Thyroid gland (tissue), 4 donors: Measurements from ENCODE around the gene MED27.

ENCODE experiments used
- POLR2A ChIP-seq, 2 donors: fragments of 450-650 bp; IDR thresholded peaks; one replicate each; pipeline ENCODE4 v1.6.1; 2017; ENCODE audit warnings: antibody characterized with exemption in 2 of 2, mild to moderate bottlenecking in 2 of 2, moderate library complexity in 1 of 2
- TF ChIP-seq, protein P1 (sequence below), 6 experiments: fragments of 200-600 bp in 3 of 6; fragments of 450-650 bp in 3 of 6; sonication (generic) in 3 of 6; IDR thresholded peaks; one replicate each; pipeline ENCODE4 v1.5.1; 2016 to 2019; ENCODE audit warnings: antibody characterized with exemption in 6 of 6, mild to moderate bottlenecking in 2 of 6, inconsistent platforms in 1 of 6, moderate library complexity in 1 of 6

DNA sequence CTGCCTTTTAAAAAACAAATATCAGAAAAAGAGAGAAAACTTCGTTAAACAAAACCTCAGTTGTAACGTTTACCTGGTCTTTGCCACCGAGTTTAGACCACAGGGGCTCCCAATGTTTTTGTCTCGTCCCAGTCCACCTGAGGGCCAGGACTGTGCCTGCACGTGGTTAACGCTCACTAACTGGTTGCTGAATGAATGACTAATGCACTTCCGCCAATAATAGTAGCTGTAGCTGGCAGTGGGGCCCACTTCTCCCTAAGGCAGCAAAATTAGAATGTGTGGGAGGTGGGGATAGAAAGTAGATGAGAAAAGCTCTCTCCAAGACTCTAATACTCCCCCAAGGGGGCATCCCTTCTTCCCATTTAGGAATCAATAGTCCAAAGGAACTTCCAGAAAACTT is 29.1 kb upstream of the MED27 start:
- TF ChIP-seq, protein P1, sequence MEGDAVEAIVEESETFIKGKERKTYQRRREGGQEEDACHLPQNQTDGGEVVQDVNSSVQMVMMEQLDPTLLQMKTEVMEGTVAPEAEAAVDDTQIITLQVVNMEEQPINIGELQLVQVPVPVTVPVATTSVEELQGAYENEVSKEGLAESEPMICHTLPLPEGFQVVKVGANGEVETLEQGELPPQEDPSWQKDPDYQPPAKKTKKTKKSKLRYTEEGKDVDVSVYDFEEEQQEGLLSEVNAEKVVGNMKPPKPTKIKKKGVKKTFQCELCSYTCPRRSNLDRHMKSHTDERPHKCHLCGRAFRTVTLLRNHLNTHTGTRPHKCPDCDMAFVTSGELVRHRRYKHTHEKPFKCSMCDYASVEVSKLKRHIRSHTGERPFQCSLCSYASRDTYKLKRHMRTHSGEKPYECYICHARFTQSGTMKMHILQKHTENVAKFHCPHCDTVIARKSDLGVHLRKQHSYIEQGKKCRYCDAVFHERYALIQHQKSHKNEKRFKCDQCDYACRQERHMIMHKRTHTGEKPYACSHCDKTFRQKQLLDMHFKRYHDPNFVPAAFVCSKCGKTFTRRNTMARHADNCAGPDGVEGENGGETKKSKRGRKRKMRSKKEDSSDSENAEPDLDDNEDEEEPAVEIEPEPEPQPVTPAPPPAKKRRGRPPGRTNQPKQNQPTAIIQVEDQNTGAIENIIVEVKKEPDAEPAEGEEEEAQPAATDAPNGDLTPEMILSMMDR (IDR thresholded peaks at IDR 0.05) = no peak
- no peak for TF ChIP-seq POLR2A (IDR thresholded peaks at IDR 0.05)
